ENCODE measurements around the gene NAGLU.

NAGLU gene

GRCh38 chr17:42536048-42536371 is at the start of gene NAGLU:
Gene NAGLU, plus strand, starts transcription at chr17:42536241. Its CDS starts 32 bp downstream, at chr17:42536273.
- DNase-seq: peak; percentile 78

- no peak for DNase-seq
Observed at GRCh38 chr17:42488032-42488431, 48.0 kb upstream of the NAGLU start.

DNA sequence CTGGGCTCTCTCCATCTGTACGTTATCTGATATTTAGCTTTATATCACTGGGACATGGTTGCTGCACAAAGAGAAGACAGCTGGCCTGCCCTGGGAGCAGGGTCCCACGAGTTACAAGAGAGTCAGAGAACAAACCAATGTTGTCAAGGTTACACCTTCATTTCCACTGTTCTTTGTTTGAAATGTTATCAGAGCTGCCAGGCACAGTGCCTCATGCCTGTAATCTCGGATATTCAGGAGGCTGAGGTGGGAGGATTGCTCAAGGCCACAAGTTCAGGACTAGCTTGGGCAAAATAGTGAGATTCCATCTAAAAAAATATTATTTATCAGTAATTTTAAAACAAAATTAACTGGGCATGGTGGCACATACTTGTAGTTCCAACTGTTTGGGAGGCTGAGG is 42.7 kb upstream of the NAGLU start:
- DNase-seq: no peak

GRCh38 chr17:42494673-42495072 is 41.4 kb upstream of the NAGLU start:
- DNase-seq: no peak

DNA sequence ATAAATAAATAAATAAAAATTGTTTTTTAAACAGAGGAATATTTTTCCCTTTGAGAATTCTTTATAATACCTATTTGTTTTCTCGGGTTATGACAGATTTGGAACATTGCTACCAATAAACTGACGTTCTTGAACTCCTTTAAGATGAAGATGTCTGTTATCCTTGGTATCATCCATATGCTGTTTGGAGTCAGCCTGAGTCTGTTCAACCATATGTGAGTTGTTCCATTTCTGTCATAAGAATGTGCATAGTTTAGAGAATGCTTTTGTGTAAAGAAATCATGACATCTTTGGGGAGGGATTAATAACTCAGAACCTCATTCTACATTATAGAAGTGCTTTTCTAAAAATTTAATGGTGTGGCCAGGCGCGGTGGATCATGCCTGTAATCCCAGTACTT is 37.2 kb upstream of the NAGLU start:
- no peak for DNase-seq

- no peak for DNase-seq
Observed at GRCh38 chr17:42502091-42502490, 34.0 kb upstream of the NAGLU start.

DNA sequence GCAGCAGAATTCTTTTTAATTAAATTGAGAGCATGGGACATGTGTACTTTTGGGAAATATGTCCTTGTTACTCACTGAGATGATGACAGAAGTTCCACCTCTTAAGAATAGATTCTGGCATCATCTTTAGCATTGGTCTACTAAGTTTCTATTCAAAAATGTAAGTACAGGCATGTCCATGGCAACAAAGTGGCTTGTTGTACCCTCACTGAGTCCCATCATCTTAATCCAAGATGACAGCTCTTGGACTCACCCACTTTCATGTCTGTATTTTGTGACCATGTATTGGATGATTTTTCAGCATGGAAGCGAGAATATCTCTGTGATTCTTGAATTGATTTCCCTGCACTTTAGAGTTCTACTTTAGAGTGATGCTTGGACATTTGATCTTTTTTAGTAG is 33.1 kb upstream of the NAGLU start:
- DNase-seq: no peak

- DNase-seq: no peak
Observed at GRCh38 chr17:42507671-42508070, 28.4 kb upstream of the NAGLU start.

DNA sequence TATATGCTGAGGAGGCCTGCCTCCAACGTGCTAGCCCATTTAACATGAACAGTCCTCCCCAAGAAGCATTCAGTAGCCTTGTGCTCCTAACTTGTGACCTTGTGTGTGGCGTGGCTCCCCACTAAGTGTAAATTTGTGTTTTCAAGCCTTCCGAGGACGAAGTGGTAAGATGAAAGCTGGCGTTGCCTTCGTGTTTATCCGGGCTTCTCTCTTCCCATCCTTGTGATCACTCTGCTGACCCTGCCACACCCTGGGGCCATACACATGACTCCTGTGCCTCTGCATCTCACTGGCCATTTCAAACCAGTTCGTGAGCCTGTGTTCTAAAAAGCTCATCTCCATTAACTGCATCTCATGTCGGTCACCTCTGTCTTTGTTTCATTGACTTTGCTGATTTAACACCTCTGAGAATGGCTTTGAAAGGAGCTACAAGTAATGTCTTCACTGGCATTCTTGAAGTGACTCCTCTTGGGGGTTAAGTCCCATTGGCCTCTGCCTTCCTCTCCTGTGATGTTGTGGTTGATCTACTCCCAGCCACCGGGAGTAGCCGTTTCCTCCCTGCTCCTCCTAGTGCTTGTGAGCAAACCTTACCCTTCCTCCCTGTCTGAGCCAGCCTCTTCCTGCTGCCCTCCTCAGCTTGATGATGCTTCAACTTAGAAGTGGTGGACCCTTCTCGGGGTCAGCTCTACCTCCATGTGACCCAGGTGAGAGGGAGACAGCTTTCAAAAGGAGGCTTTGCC is 27.4 kb upstream of the NAGLU start:
- DNase-seq: no peak

DNA sequence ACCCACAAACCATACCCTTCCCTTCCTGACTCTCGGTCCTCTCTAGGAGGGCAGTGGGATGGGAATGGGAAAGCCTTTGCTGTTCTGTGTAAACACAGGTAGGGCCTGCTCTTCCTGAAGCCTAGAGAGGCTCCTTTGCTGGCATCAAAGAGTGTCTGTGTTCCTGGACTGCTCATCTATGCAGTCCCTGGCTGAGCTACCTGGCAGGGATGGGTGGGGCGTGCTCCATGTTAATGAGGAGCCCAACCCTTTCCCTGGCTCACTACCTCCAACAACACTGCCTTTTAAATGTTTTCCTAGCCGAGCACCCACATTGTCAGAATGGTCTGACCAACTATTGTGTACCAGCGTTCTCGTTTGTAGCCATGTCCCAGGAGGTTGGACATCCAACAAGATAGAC is 26.6 kb upstream of the NAGLU start:
- DNase-seq: no peak

GRCh38 chr17:42509841-42510240 is 26.2 kb upstream of the NAGLU start:
- no peak for DNase-seq

GRCh38 chr17:42512246-42512645 is 23.8 kb upstream of the NAGLU start:
- DNase-seq: no peak

GRCh38 chr17:42512733-42513251 is 23.2 kb upstream of the NAGLU start:
- no peak for DNase-seq

GRCh38 chr17:42513686-42514085 is 22.4 kb upstream of the NAGLU start:
- no peak for DNase-seq

- DNase-seq: no peak
Observed at GRCh38 chr17:42514279-42514678, 21.8 kb upstream of the NAGLU start.

GRCh38 chr17:42514867-42515266 is 21.2 kb upstream of the NAGLU start:
- no peak for DNase-seq

- DNase-seq: peak; percentile 41
Observed at GRCh38 chr17:42517516-42517915, 18.5 kb upstream of the NAGLU start.

DNA sequence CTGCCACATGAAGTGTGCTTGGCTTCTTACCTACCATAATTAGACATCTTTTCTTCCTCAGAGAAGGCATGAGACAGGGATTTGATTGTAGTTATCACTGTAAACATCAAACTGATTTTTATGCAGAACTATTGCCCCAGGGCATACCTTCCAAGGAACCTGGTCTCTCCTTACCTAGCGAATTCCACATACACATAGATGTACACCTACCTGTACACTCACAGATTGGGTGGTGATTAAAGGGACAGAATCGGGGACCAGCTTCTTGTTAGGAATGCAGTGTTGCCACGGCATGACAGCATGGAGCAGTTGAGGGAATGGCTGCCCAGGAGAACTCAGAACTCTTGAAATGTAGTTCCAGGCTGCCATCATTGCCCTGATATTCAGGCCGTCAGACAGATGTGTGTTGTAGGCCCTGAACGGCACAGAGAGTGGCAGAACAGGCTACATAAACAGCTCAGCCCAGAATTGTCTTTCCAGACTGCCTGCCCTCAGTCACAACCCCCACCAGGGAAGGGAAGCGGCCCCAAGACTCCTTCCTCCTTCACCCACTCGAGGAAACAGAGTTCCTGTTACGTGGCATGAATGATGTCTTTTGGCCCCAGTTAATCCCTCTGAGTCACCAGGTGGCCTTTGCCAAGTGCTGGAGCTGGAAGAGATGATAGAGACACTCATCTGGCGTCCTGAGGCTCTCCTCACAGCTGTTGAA is 17.8 kb upstream of the NAGLU start:
- DNase-seq: no peak

GRCh38 chr17:42518755-42519545 is 17.1 kb upstream of the NAGLU start:
- DNase-seq: no peak

GRCh38 chr17:42519546-42520491 is 16.2 kb upstream of the NAGLU start:
- no peak for DNase-seq

DNA sequence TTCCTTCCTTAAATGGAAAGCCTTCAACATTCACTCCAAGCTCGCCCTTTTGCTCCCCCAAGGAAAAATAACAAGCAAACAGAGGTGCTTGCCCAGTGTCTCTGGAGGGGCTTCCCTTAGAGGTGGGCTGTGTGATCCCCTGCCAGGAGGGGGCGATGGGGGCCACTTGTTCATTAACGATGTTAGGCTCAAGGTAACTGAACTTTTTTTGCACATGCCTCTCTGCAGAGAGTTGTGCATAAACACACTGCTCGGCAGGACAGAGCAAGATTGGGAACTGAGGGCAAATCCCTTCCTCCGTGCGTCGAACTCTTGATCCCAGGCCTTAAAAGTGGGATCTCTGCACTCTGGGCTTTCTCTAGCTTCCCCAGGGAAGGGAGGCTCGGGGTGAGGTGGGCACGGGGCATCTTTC is 15.5 kb upstream of the NAGLU start:
- no peak for DNase-seq

DNA sequence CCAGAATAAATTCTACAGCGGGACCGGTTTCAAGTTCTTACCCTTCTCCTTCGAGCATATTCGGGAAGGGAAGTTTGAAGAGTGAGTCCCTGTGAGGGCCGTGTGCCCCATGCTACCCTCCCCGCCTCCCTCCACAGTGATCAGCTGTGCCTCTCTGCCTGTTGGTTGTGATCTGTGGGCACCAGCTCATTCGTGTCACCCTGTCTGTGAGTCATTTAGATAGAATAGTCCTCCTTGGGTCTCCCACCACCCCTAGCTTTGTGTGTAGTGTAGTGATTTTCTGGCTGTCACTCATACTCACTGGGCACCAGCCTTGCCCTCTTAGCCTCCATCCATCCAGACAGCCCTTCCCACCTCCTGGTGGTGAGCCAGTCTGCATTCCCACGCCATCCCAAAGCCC is 15.0 kb upstream of the NAGLU start:
- no peak for DNase-seq

All from NCI-H510A treated with DMSO at 0.1 percent for 48 hours (cell line).